SK-N-SH treated with all-trans-retinoic acid at 6 μM for 48 hours (cell line): Measurements from ENCODE around the gene ELK1.
"Not testable (repeated sequence)": the region's sequence is repeated elsewhere in the genome, so short reads cannot be mapped to it uniquely, and the experiment has no call there.

Experiments used
- ATAC-seq: fragments of 200-7000 bp; cut with Tn5 transposase; 3 replicates; pipeline ENCODE4 v1.9.1; 2020; ENCODE audit warnings: mild to moderate bottlenecking, moderate library complexity
- ARNTL ChIP-seq: fragments of 450-650 bp; formaldehyde crosslinking; IDR thresholded peaks from 2 replicates; pipeline ENCODE4 v1.5.0; 2020; ENCODE audit warnings: low read depth, mild to moderate bottlenecking, moderate library complexity, borderline replicate concordance
- BACH2 ChIP-seq: fragments of 250-450 bp; sonication (Bioruptor Pico); IDR thresholded peaks from 2 replicates; pipeline ENCODE4 v1.9.0; 2021; ENCODE audit warnings: mild to moderate bottlenecking, borderline replicate concordance
- ESRRG ChIP-seq: fragments of 250-450 bp; sonication (Bioruptor Pico); IDR thresholded peaks from 2 replicates; pipeline ENCODE4 v1.6.1; 2021; ENCODE audit warnings: mild to moderate bottlenecking
- GLIS3 ChIP-seq: fragments of 250-450 bp; sonication (Bioruptor Pico); IDR thresholded peaks from 2 replicates; pipeline ENCODE4 v1.5.0; 2020; ENCODE audit warnings: mild to moderate bottlenecking, moderate library complexity
- ISL1 ChIP-seq: fragments of 250-450 bp; sonication (Bioruptor Pico); IDR thresholded peaks from 2 replicates; pipeline ENCODE4 v2.1.2; 2022; ENCODE audit warnings: mild to moderate bottlenecking, moderate library complexity
- OSR1 ChIP-seq: fragments of 250-450 bp; sonication (Bioruptor Pico); IDR thresholded peaks from 2 replicates; pipeline ENCODE4 v1.8.0; 2022; ENCODE audit warnings: moderate library complexity, mild to moderate bottlenecking, inconsistent platforms
- PATZ1 ChIP-seq: fragments of 250-450 bp; sonication (Bioruptor Pico); IDR thresholded peaks from 2 replicates; pipeline ENCODE4 v1.8.0; 2020; ENCODE audit warnings: mild to moderate bottlenecking, moderate library complexity, borderline replicate concordance
- PPARA ChIP-seq: fragments of 250-450 bp; sonication (Bioruptor Pico); IDR thresholded peaks from 2 replicates; pipeline ENCODE4 v1.5.0; 2020; ENCODE audit warnings: mild to moderate bottlenecking, borderline replicate concordance
- RARB ChIP-seq: fragments of 250-450 bp; sonication (Bioruptor Pico); IDR thresholded peaks from 2 replicates; pipeline ENCODE4 v1.8.0; 2021; ENCODE audit warnings: mild to moderate bottlenecking, moderate library complexity
- SNAI2 ChIP-seq: fragments of 250-450 bp; sonication (Bioruptor Pico); IDR thresholded peaks from 2 replicates; pipeline ENCODE4 v1.5.0; 2020; ENCODE audit warnings: mild to moderate bottlenecking, moderate library complexity
- TCF4 ChIP-seq: fragments of 250-450 bp; sonication (Bioruptor Pico); IDR thresholded peaks from 2 replicates; pipeline ENCODE4 v1.8.0; 2021; ENCODE audit warnings: mild to moderate bottlenecking, moderate library complexity, borderline replicate concordance
- ZFP30 ChIP-seq: fragments of 450-650 bp; formaldehyde crosslinking; IDR thresholded peaks from 2 replicates; pipeline ENCODE4 v1.5.0; 2022; ENCODE audit warnings: mild to moderate bottlenecking, moderate library complexity
- ZNF565 ChIP-seq: fragments of 450-650 bp; formaldehyde crosslinking; conservative IDR thresholded peaks from 2 replicates; pipeline ENCODE4 v1.5.0; 2020; ENCODE audit warnings: low read depth, mild to moderate bottlenecking, moderate library complexity
- ZNF70 ChIP-seq: fragments of 450-650 bp; formaldehyde crosslinking; IDR thresholded peaks from 2 replicates; pipeline ENCODE4 v1.5.0; 2020; ENCODE audit warnings: mild to moderate bottlenecking, moderate library complexity
- ZNF8 ChIP-seq: fragments of 450-650 bp; formaldehyde crosslinking; IDR thresholded peaks from 2 replicates; pipeline ENCODE4 v1.5.0; 2020; ENCODE audit warnings: mild to moderate bottlenecking, moderate library complexity
- TF ChIP-seq, protein P1 (sequence below): fragments of 250-450 bp; sonication (Bioruptor Pico); IDR thresholded peaks from 2 replicates; pipeline ENCODE4 v1.5.1; 2020; ENCODE audit warnings: low read depth, mild to moderate bottlenecking, moderate library complexity
- TF ChIP-seq, protein P2 (sequence below): fragments of 250-450 bp; sonication (Bioruptor Pico); IDR thresholded peaks from 2 replicates; pipeline ENCODE4 v1.5.0; 2020; ENCODE audit warnings: mild to moderate bottlenecking, moderate library complexity
- TF ChIP-seq, protein P3 (sequence below): fragments of 250-450 bp; sonication (Bioruptor Pico); IDR thresholded peaks from 2 replicates; pipeline ENCODE4 v1.8.0; 2021; ENCODE audit warnings: low read depth, mild to moderate bottlenecking, moderate library complexity, borderline replicate concordance
- TF ChIP-seq, protein P4 (sequence below): fragments of 250-450 bp; sonication (Bioruptor Pico); IDR thresholded peaks from 2 replicates; pipeline ENCODE4 v1.5.1; 2021; ENCODE audit warnings: mild to moderate bottlenecking, moderate library complexity

ELK1 gene

GRCh38 chrX:47674776-47675175 lies 24.4 kb upstream of the ELK1 start (continued):
- TF ChIP-seq, protein P1, sequence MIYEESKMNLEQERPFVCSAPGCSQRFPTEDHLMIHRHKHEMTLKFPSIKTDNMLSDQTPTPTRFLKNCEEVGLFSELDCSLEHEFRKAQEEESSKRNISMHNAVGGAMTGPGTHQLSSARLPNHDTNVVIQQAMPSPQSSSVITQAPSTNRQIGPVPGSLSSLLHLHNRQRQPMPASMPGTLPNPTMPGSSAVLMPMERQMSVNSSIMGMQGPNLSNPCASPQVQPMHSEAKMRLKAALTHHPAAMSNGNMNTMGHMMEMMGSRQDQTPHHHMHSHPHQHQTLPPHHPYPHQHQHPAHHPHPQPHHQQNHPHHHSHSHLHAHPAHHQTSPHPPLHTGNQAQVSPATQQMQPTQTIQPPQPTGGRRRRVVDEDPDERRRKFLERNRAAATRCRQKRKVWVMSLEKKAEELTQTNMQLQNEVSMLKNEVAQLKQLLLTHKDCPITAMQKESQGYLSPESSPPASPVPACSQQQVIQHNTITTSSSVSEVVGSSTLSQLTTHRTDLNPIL (CRISPR knock-in tag): no peak
- TF ChIP-seq, protein P2, sequence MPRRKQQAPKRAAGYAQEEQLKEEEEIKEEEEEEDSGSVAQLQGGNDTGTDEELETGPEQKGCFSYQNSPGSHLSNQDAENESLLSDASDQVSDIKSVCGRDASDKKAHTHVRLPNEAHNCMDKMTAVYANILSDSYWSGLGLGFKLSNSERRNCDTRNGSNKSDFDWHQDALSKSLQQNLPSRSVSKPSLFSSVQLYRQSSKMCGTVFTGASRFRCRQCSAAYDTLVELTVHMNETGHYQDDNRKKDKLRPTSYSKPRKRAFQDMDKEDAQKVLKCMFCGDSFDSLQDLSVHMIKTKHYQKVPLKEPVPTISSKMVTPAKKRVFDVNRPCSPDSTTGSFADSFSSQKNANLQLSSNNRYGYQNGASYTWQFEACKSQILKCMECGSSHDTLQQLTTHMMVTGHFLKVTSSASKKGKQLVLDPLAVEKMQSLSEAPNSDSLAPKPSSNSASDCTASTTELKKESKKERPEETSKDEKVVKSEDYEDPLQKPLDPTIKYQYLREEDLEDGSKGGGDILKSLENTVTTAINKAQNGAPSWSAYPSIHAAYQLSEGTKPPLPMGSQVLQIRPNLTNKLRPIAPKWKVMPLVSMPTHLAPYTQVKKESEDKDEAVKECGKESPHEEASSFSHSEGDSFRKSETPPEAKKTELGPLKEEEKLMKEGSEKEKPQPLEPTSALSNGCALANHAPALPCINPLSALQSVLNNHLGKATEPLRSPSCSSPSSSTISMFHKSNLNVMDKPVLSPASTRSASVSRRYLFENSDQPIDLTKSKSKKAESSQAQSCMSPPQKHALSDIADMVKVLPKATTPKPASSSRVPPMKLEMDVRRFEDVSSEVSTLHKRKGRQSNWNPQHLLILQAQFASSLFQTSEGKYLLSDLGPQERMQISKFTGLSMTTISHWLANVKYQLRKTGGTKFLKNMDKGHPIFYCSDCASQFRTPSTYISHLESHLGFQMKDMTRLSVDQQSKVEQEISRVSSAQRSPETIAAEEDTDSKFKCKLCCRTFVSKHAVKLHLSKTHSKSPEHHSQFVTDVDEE (CRISPR knock-in tag): no peak
- no peak for TF ChIP-seq ISL1 (CRISPR knock-in tag)
- no peak for TF ChIP-seq GLIS3
- no peak for TF ChIP-seq RARB (CRISPR knock-in tag)
- TF ChIP-seq, all 23 proteins: peak for 0

DNA sequence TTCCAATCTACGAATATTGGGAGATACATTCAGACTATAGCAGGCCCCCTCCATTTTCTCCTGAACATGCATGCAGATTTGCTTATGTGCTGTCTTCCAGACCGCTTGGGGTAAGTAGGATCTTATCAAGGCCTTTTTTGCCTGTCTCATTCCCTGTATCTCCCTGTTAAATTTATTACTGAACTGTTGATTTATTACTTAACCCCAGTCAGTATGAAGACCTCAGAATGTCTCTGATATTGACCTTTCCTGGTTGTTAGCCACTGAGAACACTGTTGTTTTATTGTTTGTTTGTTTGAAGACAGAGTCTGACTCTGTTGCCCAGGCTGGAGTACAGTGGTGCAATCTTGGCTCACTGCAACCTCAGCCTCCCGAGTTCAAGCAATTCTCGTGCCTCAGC lies 15.4 kb upstream of the ELK1 start:
- ATAC-seq: not testable (repeated sequence)

GRCh38 chrX:47664737-47665136 lies 14.4 kb upstream of the ELK1 start:
- ATAC-seq: no peak
- TF ChIP-seq BACH2 (CRISPR knock-in tag): no peak
- no peak for TF ChIP-seq RARB (CRISPR knock-in tag)
- TF ChIP-seq PATZ1 (CRISPR knock-in tag): no peak
- no peak for TF ChIP-seq GLIS3
- no peak for TF ChIP-seq OSR1 (CRISPR knock-in tag)
- TF ChIP-seq, protein P1 (CRISPR knock-in tag): no peak
- no peak for TF ChIP-seq ZNF8
- TF ChIP-seq, protein P3, sequence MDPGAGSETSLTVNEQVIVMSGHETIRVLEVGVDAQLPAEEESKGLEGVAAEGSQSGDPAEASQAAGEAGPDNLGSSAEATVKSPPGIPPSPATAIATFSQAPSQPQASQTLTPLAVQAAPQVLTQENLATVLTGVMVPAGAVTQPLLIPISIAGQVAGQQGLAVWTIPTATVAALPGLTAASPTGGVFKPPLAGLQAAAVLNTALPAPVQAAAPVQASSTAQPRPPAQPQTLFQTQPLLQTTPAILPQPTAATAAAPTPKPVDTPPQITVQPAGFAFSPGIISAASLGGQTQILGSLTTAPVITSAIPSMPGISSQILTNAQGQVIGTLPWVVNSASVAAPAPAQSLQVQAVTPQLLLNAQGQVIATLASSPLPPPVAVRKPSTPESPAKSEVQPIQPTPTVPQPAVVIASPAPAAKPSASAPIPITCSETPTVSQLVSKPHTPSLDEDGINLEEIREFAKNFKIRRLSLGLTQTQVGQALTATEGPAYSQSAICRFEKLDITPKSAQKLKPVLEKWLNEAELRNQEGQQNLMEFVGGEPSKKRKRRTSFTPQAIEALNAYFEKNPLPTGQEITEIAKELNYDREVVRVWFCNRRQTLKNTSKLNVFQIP: no peak
- TF ChIP-seq ESRRG (CRISPR knock-in tag): no peak
- no peak for TF ChIP-seq ZNF70
- TF ChIP-seq ARNTL: no peak
- TF ChIP-seq ZFP30 (CRISPR knock-in tag): no peak
- TF ChIP-seq TCF4 (CRISPR knock-in tag): no peak
- TF ChIP-seq, protein P4, sequence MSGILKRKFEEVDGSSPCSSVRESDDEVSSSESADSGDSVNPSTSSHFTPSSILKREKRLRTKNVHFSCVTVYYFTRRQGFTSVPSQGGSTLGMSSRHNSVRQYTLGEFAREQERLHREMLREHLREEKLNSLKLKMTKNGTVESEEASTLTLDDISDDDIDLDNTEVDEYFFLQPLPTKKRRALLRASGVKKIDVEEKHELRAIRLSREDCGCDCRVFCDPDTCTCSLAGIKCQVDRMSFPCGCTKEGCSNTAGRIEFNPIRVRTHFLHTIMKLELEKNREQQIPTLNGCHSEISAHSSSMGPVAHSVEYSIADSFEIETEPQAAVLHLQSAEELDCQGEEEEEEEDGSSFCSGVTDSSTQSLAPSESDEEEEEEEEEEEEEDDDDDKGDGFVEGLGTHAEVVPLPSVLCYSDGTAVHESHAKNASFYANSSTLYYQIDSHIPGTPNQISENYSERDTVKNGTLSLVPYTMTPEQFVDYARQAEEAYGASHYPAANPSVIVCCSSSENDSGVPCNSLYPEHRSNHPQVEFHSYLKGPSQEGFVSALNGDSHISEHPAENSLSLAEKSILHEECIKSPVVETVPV (CRISPR knock-in tag): no peak

DNA sequence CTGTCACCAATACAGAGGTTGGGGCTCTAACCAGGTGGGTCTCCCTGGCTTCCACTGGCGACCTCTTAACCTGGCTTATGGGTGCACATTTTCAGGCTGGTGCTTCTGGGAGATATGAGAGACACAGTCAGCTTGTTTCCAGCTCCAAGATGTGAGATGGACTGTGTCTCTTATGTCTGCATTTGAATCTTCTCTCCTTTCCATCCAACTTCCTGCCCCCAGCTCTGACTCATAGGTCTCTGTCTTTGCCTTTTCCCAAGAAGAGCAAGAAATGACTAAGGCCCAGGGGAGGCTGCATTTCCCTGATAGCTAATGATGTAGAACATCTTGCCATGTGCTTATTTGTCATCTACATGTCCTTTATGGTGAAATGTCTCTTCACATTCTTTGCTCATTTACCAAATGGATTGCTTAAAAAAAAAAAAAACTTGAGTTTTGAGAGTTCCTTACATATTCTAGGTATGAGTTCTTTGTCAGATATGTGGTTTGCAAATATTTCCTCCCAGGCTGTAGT lies 11.8 kb upstream of the ELK1 start:
- TF ChIP-seq ZNF8 (no peak), SNAI2 (CRISPR knock-in tag) (no peak), PATZ1 (CRISPR knock-in tag) (no peak), RARB (CRISPR knock-in tag) (no peak), GLIS3 (no peak), BACH2 (CRISPR knock-in tag) (no peak), ESRRG (CRISPR knock-in tag) (no peak), ZNF565 (CRISPR knock-in tag) (no peak), ZNF70 (no peak), PPARA (CRISPR knock-in tag) (no peak), OSR1 (CRISPR knock-in tag) (no peak)
- TF ChIP-seq, protein P3: no peak
- ATAC-seq: peak; percentile 42
